K562 (cell line): ENCODE results near the gene VGLL4. TPM values are rescaled to one million over a fixed set of nuclear protein-coding genes. Genes with fewer than 3 reads are reported as not detected.

Experiments used
- CREB1 ChIP-seq, 2 experiments: sonication (generic) in 1 of 2; formaldehyde crosslinking in 1 of 2; IDR thresholded peaks; 2 replicates each; pipeline versions ENCODE4 v1.6.1 to v1.8.0; 2012 to 2022; ENCODE audit warnings: inconsistent platforms in 1 of 2, mild to moderate bottlenecking in 1 of 2, missing genetic modification reagents in 1 of 2, moderate library complexity in 1 of 2
- CTCF ChIP-seq, 3 experiments: IDR thresholded peaks in 2 of 3; conservative IDR thresholded peaks in 1 of 3; 2 replicates each; pipeline ENCODE4 v1.5.1; 2011 to 2012; ENCODE audit warnings: low read length in 3 of 3, mild to moderate bottlenecking in 3 of 3, control low read depth in 2 of 3, improper control_type of control experiment in 1 of 3, inconsistent platforms in 1 of 3, low read depth in 1 of 3, mixed read lengths in 1 of 3, moderate library complexity in 1 of 3; ENCODE audit not compliant: insufficient read depth in 2 of 3
- CXXC5 ChIP-seq: fragments of 250-450 bp; sonication (Bioruptor Pico); IDR thresholded peaks from 2 replicates; pipeline ENCODE4 v1.8.0; 2022; ENCODE audit warnings: inconsistent platforms, mild to moderate bottlenecking, moderate library complexity
- E2F3 ChIP-seq: fragments of 250-450 bp; sonication (Bioruptor Pico); IDR thresholded peaks from 2 replicates; pipeline ENCODE4 v1.4.0; 2020; ENCODE audit warnings: mild to moderate bottlenecking
- FOXJ3 ChIP-seq: sonication (generic); formaldehyde crosslinking; IDR thresholded peaks from 2 replicates; pipeline ENCODE4 v1.4.0; 2020; ENCODE audit warnings: mild to moderate bottlenecking, missing genetic modification reagents
- FOXK1 ChIP-seq: sonication (generic); formaldehyde crosslinking; IDR thresholded peaks from 2 replicates; pipeline ENCODE4 v1.8.0; 2022; ENCODE audit warnings: missing genetic modification reagents, mild to moderate bottlenecking, borderline replicate concordance
- IRF9 ChIP-seq: fragments of 450-650 bp; IDR thresholded peaks from 2 replicates; pipeline ENCODE4 v1.6.1; 2016; ENCODE audit warnings: missing biosample characterization, missing genetic modification characterization
- JUN ChIP-seq, 2 experiments: sonication (generic) in 1 of 2; formaldehyde crosslinking in 1 of 2; IDR thresholded peaks; 2 replicates each; pipeline versions ENCODE4 v1.6.1 to v1.8.0; 2012 to 2022; ENCODE audit warnings: borderline replicate concordance in 2 of 2, mild to moderate bottlenecking in 2 of 2, improper control_type of control experiment in 1 of 2, low read depth in 1 of 2, low read length in 1 of 2, missing genetic modification reagents in 1 of 2
- MEF2A ChIP-seq: IDR thresholded peaks from 2 replicates; pipeline ENCODE4 v1.6.1; 2011; ENCODE audit warnings: low read depth, mild to moderate bottlenecking, low read length, moderate library complexity; ENCODE audit not compliant: control insufficient read depth
- NFRKB ChIP-seq: fragments of 450-650 bp; IDR thresholded peaks from 2 replicates; pipeline ENCODE4 v1.6.1; 2016; ENCODE audit warnings: low read depth
- POLR2AphosphoS5 ChIP-seq: IDR thresholded peaks from 2 replicates; pipeline ENCODE4 v1.6.1; 2011; ENCODE audit warnings: mild to moderate bottlenecking, low read depth, low read length, moderate library complexity; ENCODE audit not compliant: control insufficient read depth, insufficient read depth
- POLR3A ChIP-seq: IDR thresholded peaks from 2 replicates; pipeline ENCODE4 v1.6.1; 2011; ENCODE audit warnings: borderline replicate concordance, mild to moderate bottlenecking, moderate library complexity; ENCODE audit not compliant: insufficient read length, insufficient read depth; ENCODE audit errors: extremely low read depth
- RBM22 ChIP-seq: fragments of 200-400 bp; formaldehyde crosslinking; IDR thresholded peaks from 2 replicates; pipeline ENCODE4 v1.6.1; 2018; ENCODE audit warnings: low read length, low read depth; ENCODE audit not compliant: poor library complexity, severe bottlenecking
- SIRT6 ChIP-seq: IDR thresholded peaks from one replicate; pipeline ENCODE4 v1.6.1; 2012; ENCODE audit warnings: low read depth, mild to moderate bottlenecking, control low read depth, inconsistent platforms, low read length, moderate library complexity
- SRSF9 ChIP-seq: fragments of 200-400 bp; formaldehyde crosslinking; IDR thresholded peaks from 2 replicates; pipeline ENCODE4 v1.6.1; 2017; ENCODE audit warnings: low read depth, low read length, borderline replicate concordance
- ZBTB1 ChIP-seq: sonication (generic); formaldehyde crosslinking; IDR thresholded peaks from 2 replicates; pipeline ENCODE4 v1.8.1; 2023; ENCODE audit warnings: missing genetic modification reagents, low read depth, mild to moderate bottlenecking, borderline replicate concordance
- ZBTB7A ChIP-seq: IDR thresholded peaks from 2 replicates; pipeline ENCODE4 v1.6.1; 2011; ENCODE audit warnings: low read depth, mild to moderate bottlenecking, low read length, moderate library complexity, borderline replicate concordance; ENCODE audit not compliant: control insufficient read depth
- ZFP36 ChIP-seq: fragments of 150-350 bp; IDR thresholded peaks from 2 replicates; pipeline ENCODE4 v1.6.1; 2018; ENCODE audit warnings: low read length, low read depth; ENCODE audit not compliant: partially characterized antibody
- ZNF41 ChIP-seq: fragments of 250-450 bp; sonication (Bioruptor Pico); conservative IDR thresholded peaks from 2 replicates; pipeline ENCODE4 v1.4.0; 2020; ENCODE audit warnings: mild to moderate bottlenecking
- ZNF445 ChIP-seq: fragments of 250-450 bp; sonication (Bioruptor Pico); IDR thresholded peaks from 2 replicates; pipeline ENCODE4 v1.4.0; 2020; ENCODE audit warnings: low read depth, mild to moderate bottlenecking, moderate library complexity
- polyA plus RNA-seq, 8 experiments: library from polyadenylated mRNA; depleted of rRNA in 4 of 8; stranded (reverse) in 5 of 8; unstranded in 3 of 8; fragments of >200 nt; fragmentation: Nextera tagmentation in 2 of 8; fragmentation: Illumina TruSeq in 1 of 8; extraction: Ambion mirVana in 2 of 8; extraction: Trizol in 1 of 8; gene quantifications; 2 replicates each; pipeline versions ENCODE4 v1.2.1 to v1.2.3, GENCODE V29; 2011 to 2014; ENCODE audit warnings: inconsistent platforms in 1 of 8, missing spikeins in 1 of 8
- total RNA-seq, 7 experiments: library from RNA; depleted of rRNA in 6 of 7; stranded (reverse); fragments of >200 nt in 6 of 7; fragmentation: Illumina TruSeq in 2 of 7; extraction: Trizol in 2 of 7; gene quantifications; 2 replicates each; pipeline versions ENCODE4 v1.2.1 to v1.2.3, GENCODE V29; 2011 to 2021; ENCODE audit warnings: low replicate concordance in 1 of 7

The VGLL4 gene
- total and polyA plus RNA-seq, 9 of the 15 experiments (the other 6 are each of a cell fraction or from before 2014, with no cell fraction given) = 0.27 to 10.9 (median 8.6) TPM

GRCh38 chr3:11643605-11644087 is at the start of gene VGLL4 (continued):
- TF ChIP-seq JUN (IDR thresholded peaks at IDR 0.05; ENCODE audit: borderline replicate concordance, low read depth, low read length) (no peak), JUN (CRISPR knock-in tag; IDR thresholded peaks at IDR 0.05; ENCODE audit: borderline replicate concordance) (no peak), POLR3A (no peak), RBM22 (no peak), CTCF (IDR thresholded peaks at IDR 0.05 in 2 of 3, conservative IDR thresholded peaks at IDR 0.05 in 1 of 3; ENCODE audit: insufficient read depth in 2 of 3, low read depth in 1 of 3, low read length in 3 of 3) (peak in 1 of 3 experiments; percentile 46; a peak in 3 of 6 replicates), CREB1 (IDR thresholded peaks at IDR 0.05) (no peak), CREB1 (CRISPR knock-in tag; IDR thresholded peaks at IDR 0.05) (no peak), NFRKB (peak; percentile 70; the same call in 1 of the 2 replicates), E2F3 (CRISPR knock-in tag) (no peak), ZNF445 (CRISPR knock-in tag) (no peak), IRF9 (tag) (no peak), FOXK1 (CRISPR knock-in tag) (no peak), ZBTB1 (CRISPR knock-in tag) (no peak), CXXC5 (CRISPR knock-in tag) (peak; percentile 51), POLR2AphosphoS5 (peak; percentile 52; the same call in 1 of the 2 replicates), ZNF41 (CRISPR knock-in tag) (0 out of 2 replicates have a peak, but pooled peaks have one; percentile 26), ZBTB7A (peak; percentile 27; the same call in 1 of the 2 replicates), SRSF9 (no peak), SIRT6 (no peak), MEF2A (no peak), ZFP36 (peak; percentile 44), FOXJ3 (no peak)
